H9 (cell line): Measurements from ENCODE around the gene FDX1. TPM values are rescaled to one million over a fixed set of nuclear protein-coding genes. Genes with fewer than 3 reads are reported as not detected.

Experiments
- DNase-seq: peaks from one replicate; pipeline ENCODE4 v3.0.0-alpha.2; 2017
- H2AFZ ChIP-seq: one replicate; pipeline ENCODE4 v1.6.1; 2013; ENCODE audit warnings: mild to moderate bottlenecking, low read length, control low read depth, moderate library complexity
- H2AK5ac ChIP-seq: 2 replicates; pipeline ENCODE4 v1.6.1; 2013; ENCODE audit warnings: low read length, control low read depth, mixed read lengths; ENCODE audit not compliant: insufficient read length
- H2BK120ac ChIP-seq: one replicate; pipeline ENCODE4 v1.6.1; 2013; ENCODE audit warnings: low read depth, mild to moderate bottlenecking, low read length, control low read depth, inconsistent platforms; ENCODE audit not compliant: poor library complexity, severe bottlenecking
- H2BK12ac ChIP-seq: 2 replicates; pipeline ENCODE4 v1.6.1; 2013; ENCODE audit warnings: low read length, control low read depth, mixed read lengths, low read depth; ENCODE audit not compliant: insufficient read length
- H2BK15ac ChIP-seq: 2 replicates; pipeline ENCODE4 v1.6.1; 2013; ENCODE audit warnings: low read depth, low read length, control low read depth
- H2BK20ac ChIP-seq: one replicate; pipeline ENCODE4 v1.6.1; 2013; ENCODE audit warnings: low read depth, mild to moderate bottlenecking, low read length, control low read depth, inconsistent platforms; ENCODE audit not compliant: poor library complexity, severe bottlenecking
- H2BK5ac ChIP-seq: 2 replicates; pipeline ENCODE4 v1.6.1; 2013; ENCODE audit warnings: low read length, control low read depth, mixed read lengths; ENCODE audit not compliant: insufficient read length
- H3K14ac ChIP-seq: 2 replicates; pipeline ENCODE4 v1.6.1; 2013; ENCODE audit warnings: low read length, control low read depth; ENCODE audit not compliant: insufficient read depth
- H3K18ac ChIP-seq: 2 replicates; pipeline ENCODE4 v1.6.1; 2013; ENCODE audit warnings: low read depth, mild to moderate bottlenecking, mixed read lengths, low read length, control low read depth; ENCODE audit not compliant: insufficient read length
- H3K23ac ChIP-seq: 2 replicates; pipeline ENCODE4 v1.6.1; 2013; ENCODE audit warnings: low read length, control low read depth, mixed read lengths, low read depth; ENCODE audit not compliant: insufficient read length
- H3K23me2 ChIP-seq: 2 replicates; pipeline ENCODE4 v1.6.1; 2013; ENCODE audit warnings: low read depth, mild to moderate bottlenecking, mixed read lengths, low read length, control low read depth; ENCODE audit not compliant: insufficient read length, poor library complexity, severe bottlenecking
- H3K27ac ChIP-seq: 2 replicates; pipeline ENCODE4 v1.5.1; 2013; ENCODE audit warnings: low read length, control low read depth, mixed read lengths, low read depth; ENCODE audit not compliant: insufficient read length
- H3K27me3 ChIP-seq: 2 replicates; pipeline ENCODE4 v1.6.1; 2013; ENCODE audit warnings: low read length, control low read depth, inconsistent platforms; ENCODE audit not compliant: insufficient read depth
- H3K4ac ChIP-seq: 2 replicates; pipeline ENCODE4 v1.6.1; 2013; ENCODE audit warnings: low read depth, mild to moderate bottlenecking, control low read depth, inconsistent platforms, low read length, moderate library complexity
- H3K4me1 ChIP-seq: 2 replicates; pipeline ENCODE4 v1.6.1; 2013; ENCODE audit warnings: low read length, control low read depth, inconsistent platforms; ENCODE audit not compliant: insufficient read depth
- H3K4me2 ChIP-seq: 2 replicates; pipeline ENCODE4 v1.6.1; 2013; ENCODE audit warnings: low read length, control low read depth, mixed read lengths; ENCODE audit not compliant: insufficient read length, insufficient read depth
- H3K56ac ChIP-seq: 2 replicates; pipeline ENCODE4 v1.6.1; 2013; ENCODE audit warnings: low read depth, mild to moderate bottlenecking, mixed read lengths, low read length, control low read depth; ENCODE audit not compliant: insufficient read length
- H3K79me1 ChIP-seq: 2 replicates; pipeline ENCODE4 v1.6.1; 2013; ENCODE audit warnings: low read depth, mild to moderate bottlenecking, moderate library complexity, low read length, control low read depth, inconsistent platforms; ENCODE audit not compliant: insufficient read depth, poor library complexity, severe bottlenecking
- H3K79me2 ChIP-seq: 2 replicates; pipeline ENCODE4 v1.6.1; 2013; ENCODE audit warnings: low read length, control low read depth, inconsistent platforms; ENCODE audit not compliant: insufficient read depth
- H3K9ac ChIP-seq: 2 replicates; pipeline ENCODE4 v1.6.1; 2013; ENCODE audit warnings: low read length, control low read depth, mixed read lengths; ENCODE audit not compliant: insufficient read length; ENCODE audit errors: extremely low read depth
- H3K9me3 ChIP-seq: one replicate; pipeline ENCODE4 v1.6.1; 2013; ENCODE audit warnings: low read depth, low read length, inconsistent platforms; ENCODE audit not compliant: control insufficient read depth
- H3T11ph ChIP-seq: one replicate; pipeline ENCODE4 v1.6.1; 2013; ENCODE audit warnings: mild to moderate bottlenecking, low read length, control low read depth, inconsistent platforms
- H4K20me1 ChIP-seq: one replicate; pipeline ENCODE4 v1.6.1; 2013; ENCODE audit not compliant: control insufficient read depth, insufficient read length, insufficient read depth
- H4K5ac ChIP-seq: 2 replicates; pipeline ENCODE4 v1.6.1; 2013; ENCODE audit warnings: low read depth, mild to moderate bottlenecking, mixed read lengths, low read length, control low read depth; ENCODE audit not compliant: insufficient read length
- H4K8ac ChIP-seq: replicated peaks from 2 replicates; pipeline ENCODE4 v1.6.1; 2013; ENCODE audit warnings: low read length, control low read depth, mixed read lengths, low read depth; ENCODE audit not compliant: insufficient read length
- H4K91ac ChIP-seq: 2 replicates; pipeline ENCODE4 v1.6.1; 2013; ENCODE audit warnings: low read depth, mild to moderate bottlenecking, moderate library complexity, mixed read lengths, low read length, control low read depth; ENCODE audit not compliant: insufficient read length
- H3K27ac Mint-ChIP-seq, 3 experiments: 2 replicates in 2 of 3; 3 replicates in 1 of 3; pipeline ENCODE4 v1.8.0; 2020 to 2021; ENCODE audit warnings: mixed read lengths in 3 of 3, mild to moderate bottlenecking in 1 of 3, moderate library complexity in 1 of 3
- H3K27me3 Mint-ChIP-seq: 2 replicates; pipeline ENCODE4 v1.8.0; 2021; ENCODE audit warnings: low read depth, mild to moderate bottlenecking, moderate library complexity, mixed read lengths
- H3K36me3 Mint-ChIP-seq, 3 experiments: 2 replicates in 2 of 3; 3 replicates in 1 of 3; pipeline ENCODE4 v1.8.0; 2020 to 2021; ENCODE audit warnings: low read depth in 3 of 3, mixed read lengths in 3 of 3; ENCODE audit not compliant: insufficient read depth in 1 of 3
- H3K4me1 Mint-ChIP-seq, 2 experiments: 2 replicates each; pipeline ENCODE4 v1.8.0; 2020; ENCODE audit warnings: mixed read lengths in 2 of 2
- H3K4me3 Mint-ChIP-seq, 2 experiments: 2 replicates in 1 of 2; 3 replicates in 1 of 2; pipeline ENCODE4 v1.8.0; 2020 to 2021; ENCODE audit warnings: mild to moderate bottlenecking in 2 of 2, mixed read lengths in 2 of 2, moderate library complexity in 1 of 2
- H3K9me3 Mint-ChIP-seq, 2 experiments: 2 replicates in 1 of 2; 3 replicates in 1 of 2; pipeline ENCODE4 v1.8.0; 2020; ENCODE audit warnings: mild to moderate bottlenecking in 2 of 2, mixed read lengths in 2 of 2, moderate library complexity in 1 of 2
- WGBS: extraction: QIAGEN DNeasy Blood & Tissue Kit; methylation state at CpG from one replicate; pipeline ENCODE4 v1.1.7; 2013; ENCODE audit warnings: missing lambda C conversion rate, low lambda C conversion rate, mixed read lengths; ENCODE audit not compliant: insufficient read length; ENCODE audit errors: extremely low coverage; 5-methylcytosine and 5-hydroxymethylcytosine counted together
- total RNA-seq: library from RNA; stranded (reverse); gene quantifications from 2 replicates; pipeline ENCODE4 v1.2.1, GENCODE V29; 2021
- TF ChIP-seq, protein P1 (sequence below): fragments of 200-600 bp; sonication (generic); conservative IDR thresholded peaks from 3 replicates; pipeline ENCODE4 v1.8.0; 2021; ENCODE audit warnings: antibody characterized with exemption, mild to moderate bottlenecking

The FDX1 gene
- total RNA-seq, 1 experiment from 2014 or later, result 10.1 TPM

DNA sequence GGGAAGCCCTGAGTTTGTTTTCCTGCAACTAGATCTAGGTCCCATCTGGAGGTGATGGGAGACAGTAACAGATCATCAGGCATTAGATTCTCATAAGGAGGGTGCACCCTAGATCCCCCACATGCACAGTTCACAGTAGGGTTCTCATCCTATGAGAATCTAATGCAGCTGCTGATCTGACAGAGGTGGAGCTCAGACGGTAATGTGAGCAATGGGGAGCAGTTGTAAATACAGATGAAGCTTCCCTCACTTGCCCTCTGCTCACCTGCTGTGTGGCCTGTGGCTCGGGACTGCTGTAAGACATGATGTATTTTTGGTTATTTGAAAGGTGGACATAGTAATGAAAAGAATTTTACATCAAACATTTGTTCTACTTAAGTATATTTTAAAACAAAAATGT is 20.5 kb downstream of the FDX1 start:
- no peak overlapping the region for H2BK20ac ChIP-seq
- no peak overlapping the region for H2BK15ac ChIP-seq
- H2BK5ac ChIP-seq, result no peak overlapping the region
- no peaks in the 10 kb centered on the region for H3K79me2 ChIP-seq
- H3K27me3 ChIP-seq, result no peaks in the 10 kb centered on the region
- no peak overlapping the region for H3K27ac ChIP-seq
- no peaks in the 10 kb centered on the region for H3K23me2 ChIP-seq
- no peak overlapping the region for H4K5ac ChIP-seq
- H3K36me3 Mint-ChIP-seq, result peaks cover 0 to 10% (median 4%) of the 10 kb centered on the region in 3 experiments; a peak in 5 of 7 replicates
- no peak overlapping the region for H3T11ph ChIP-seq
- H3K23ac ChIP-seq, result no peak overlapping the region
- H2AK5ac ChIP-seq, result no peak overlapping the region
- no peaks in the 10 kb centered on the region for H3K79me1 ChIP-seq
- no CpG with 5 or more reads among the region's 2 CpGs for whole genome bisulfite sequencing
- no peak overlapping the region for H3K14ac ChIP-seq
- no peaks in the 10 kb centered on the region for H3K4me1 Mint-ChIP-seq
- H4K20me1 ChIP-seq, result no peaks in the 10 kb centered on the region
- no peak overlapping the region for H3K56ac ChIP-seq
- no peaks in the 10 kb centered on the region for H3K27me3 Mint-ChIP-seq
- H3K9me3 ChIP-seq, result no peaks in the 10 kb centered on the region
- no peaks in the 10 kb centered on the region for H3K9me3 Mint-ChIP-seq
- H4K8ac ChIP-seq, result no peak overlapping the region
- H2BK12ac ChIP-seq, result no peak overlapping the region
- no peak overlapping the region for H3K27ac Mint-ChIP-seq
- no peak overlapping the region for H3K18ac ChIP-seq
- no peak overlapping the region for H2AFZ ChIP-seq
- TF ChIP-seq, protein P1, sequence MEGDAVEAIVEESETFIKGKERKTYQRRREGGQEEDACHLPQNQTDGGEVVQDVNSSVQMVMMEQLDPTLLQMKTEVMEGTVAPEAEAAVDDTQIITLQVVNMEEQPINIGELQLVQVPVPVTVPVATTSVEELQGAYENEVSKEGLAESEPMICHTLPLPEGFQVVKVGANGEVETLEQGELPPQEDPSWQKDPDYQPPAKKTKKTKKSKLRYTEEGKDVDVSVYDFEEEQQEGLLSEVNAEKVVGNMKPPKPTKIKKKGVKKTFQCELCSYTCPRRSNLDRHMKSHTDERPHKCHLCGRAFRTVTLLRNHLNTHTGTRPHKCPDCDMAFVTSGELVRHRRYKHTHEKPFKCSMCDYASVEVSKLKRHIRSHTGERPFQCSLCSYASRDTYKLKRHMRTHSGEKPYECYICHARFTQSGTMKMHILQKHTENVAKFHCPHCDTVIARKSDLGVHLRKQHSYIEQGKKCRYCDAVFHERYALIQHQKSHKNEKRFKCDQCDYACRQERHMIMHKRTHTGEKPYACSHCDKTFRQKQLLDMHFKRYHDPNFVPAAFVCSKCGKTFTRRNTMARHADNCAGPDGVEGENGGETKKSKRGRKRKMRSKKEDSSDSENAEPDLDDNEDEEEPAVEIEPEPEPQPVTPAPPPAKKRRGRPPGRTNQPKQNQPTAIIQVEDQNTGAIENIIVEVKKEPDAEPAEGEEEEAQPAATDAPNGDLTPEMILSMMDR, result no peak
- no peak overlapping the region for H3K4ac ChIP-seq
- H3K9ac ChIP-seq, result no peak overlapping the region
- no peak overlapping the region for H4K91ac ChIP-seq
- H3K4me3 Mint-ChIP-seq, result no peak overlapping the region
- no peak overlapping the region for H2BK120ac ChIP-seq
- no peak overlapping the region for H3K4me2 ChIP-seq
- H3K4me1 ChIP-seq, result no peaks in the 10 kb centered on the region
- DNase-seq, result no peak
